Stimulated activated CD8-positive, alpha-beta memory T cell treated with anti-CD3 and anti-CD28 coated beads, Interleukin-15, amount 100 ng/mL, for 24 hours (primary cell): ENCODE data around the gene MYO1E.
"Not testable (repeated sequence)": the region's sequence is repeated elsewhere in the genome, so short reads cannot be mapped to it uniquely, and the experiment has no call there.

ENCODE experiments used
- DNase-seq: peaks from one replicate; pipeline ENCODE4 v3.0.0-alpha.2; 2020; ENCODE audit warnings: low read depth

The MYO1E gene

GRCh38 chr15:59166166-59166565 is 206.5 kb downstream of the MYO1E start:
- DNase-seq, result no peak

DNA sequence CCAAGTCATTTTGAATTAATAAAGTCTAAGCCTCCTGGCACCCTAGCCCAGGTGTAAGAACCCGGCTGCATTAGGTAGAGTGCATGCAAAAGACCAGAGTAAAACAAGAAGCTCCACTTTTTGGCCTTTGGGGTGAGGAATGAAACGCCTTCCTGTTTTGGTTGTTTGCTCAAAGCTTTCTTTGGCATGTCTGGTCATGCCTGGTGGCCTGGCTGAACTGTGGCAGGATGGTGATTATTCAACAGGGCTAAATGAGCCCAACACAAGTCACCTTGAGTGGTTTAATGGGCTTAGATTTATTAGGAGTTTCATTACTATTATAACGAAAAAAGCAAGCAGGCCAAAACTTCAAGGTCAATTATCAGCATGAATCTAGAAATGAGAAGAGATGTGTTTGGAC is 206.9 kb downstream of the MYO1E start:
- no peak for DNase-seq

- not testable (repeated sequence) for DNase-seq
These were observed 210.6 kb downstream of the MYO1E start for GRCh38 chr15:59162080-59162479.

DNA sequence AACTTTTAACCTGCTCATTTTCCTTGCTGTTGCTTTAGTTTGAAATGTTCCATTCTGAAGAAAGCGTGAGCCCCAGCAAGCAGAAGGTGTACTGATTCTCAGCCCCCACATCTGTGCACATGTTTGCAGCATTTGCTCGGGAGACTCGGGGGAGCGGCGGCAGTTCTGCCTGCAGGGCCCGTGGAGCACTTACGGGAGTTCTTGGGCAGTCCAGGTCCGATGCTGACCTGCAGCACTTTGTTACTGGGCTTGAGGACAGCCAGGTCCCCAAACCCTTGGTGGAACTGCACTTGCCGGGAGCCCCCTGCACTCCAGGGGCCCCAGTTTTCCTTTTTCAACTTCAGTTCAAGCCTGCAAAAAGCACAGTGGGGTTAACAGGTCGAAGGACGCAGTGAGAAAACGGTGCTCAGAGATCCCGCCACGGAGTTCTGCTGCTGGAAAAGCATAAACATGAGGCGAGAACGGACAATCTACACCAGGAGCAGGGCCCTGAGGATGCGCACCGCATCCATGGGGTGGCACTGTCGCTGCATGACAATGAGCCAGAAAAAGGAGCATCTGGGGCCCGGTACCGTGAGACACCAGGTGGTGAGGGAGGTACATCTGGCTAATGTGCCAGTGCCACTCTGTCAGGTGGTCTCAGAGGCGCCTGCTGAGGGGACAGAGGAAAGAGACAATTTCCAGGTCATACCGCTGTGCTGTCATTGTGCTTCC is 211.6 kb downstream of the MYO1E start:
- DNase-seq, result no peak

DNA sequence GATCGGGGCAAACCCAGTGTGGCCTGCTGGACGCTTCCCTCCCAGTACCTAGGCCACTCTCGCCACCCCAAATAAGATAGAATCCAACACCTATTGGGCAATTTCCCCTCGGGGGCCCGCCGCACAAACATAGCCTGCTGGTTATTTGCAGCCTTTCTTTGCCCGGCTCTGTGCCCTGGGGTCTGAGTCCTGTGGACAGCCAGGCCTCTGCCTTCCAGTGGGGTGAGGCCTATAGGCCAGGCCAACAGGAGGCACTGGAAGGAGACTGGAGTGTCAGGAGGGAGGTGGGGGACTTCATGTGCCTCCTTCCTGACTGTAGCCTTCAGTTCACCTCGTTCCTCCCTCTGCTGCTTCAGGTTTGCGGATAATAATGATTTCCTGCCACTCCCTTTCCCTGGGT is 213.5 kb downstream of the MYO1E start:
- DNase-seq, result no peak

DNA sequence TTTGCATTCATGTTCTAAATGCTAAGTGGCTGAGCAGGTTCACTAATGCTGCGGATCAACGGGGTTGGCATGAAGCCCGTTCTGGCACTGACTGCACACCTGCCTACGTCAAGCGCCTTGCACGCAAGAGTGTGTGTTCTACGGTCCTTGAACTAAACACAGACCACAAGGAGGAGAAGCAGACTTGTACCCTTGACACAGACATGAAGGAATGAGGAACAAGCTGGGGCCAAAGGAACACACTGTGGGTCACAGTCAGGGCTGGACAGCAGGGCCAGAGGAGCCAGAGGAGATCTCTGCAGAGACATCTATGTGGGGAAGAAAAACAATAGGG is 214.0 kb downstream of the MYO1E start:
- DNase-seq, result no peak

DNA sequence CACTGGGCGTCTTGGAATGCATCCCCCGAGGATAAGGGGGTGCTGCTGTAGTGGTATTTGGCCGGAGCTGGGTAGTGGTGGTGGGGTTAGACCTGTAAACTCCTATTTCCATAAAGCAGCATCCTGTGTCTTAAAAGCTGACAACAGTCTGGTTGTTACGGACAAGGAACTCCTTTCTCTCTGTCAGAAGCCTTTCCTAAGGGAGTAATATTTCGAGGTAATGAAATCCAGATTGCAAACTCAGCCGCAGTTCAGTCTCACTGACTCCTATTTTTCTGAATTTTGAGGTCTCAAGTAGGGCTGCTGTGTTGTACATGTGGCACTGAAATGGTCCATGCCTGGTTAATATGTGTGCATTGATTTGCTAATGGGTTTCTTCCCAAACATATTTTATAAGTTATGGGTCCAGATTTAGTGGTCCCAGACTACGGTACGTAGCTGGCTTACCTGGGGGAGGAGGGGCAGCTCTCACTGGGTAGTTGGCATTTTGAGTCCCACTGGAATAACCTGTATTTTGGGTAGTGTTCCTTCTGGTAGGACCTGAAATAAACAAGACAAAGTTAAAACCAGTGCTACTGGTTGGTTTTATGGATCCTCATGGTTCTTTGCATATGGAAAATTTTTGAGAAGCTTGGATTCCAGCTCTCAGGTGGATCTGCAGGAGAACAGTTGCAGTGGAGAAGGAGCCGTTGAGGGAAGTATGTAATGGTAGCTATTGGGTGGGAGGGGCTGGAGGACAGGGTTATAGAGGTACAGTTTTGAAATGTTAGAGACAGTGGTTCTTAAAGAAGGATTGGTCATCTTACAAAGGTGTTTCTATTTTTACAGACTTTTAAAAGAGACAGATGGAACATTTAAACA is 214.6 kb downstream of the MYO1E start:
- DNase-seq, result no peak

GRCh38 chr15:59157396-59157795 is 215.3 kb downstream of the MYO1E start:
- no peak for DNase-seq

DNA sequence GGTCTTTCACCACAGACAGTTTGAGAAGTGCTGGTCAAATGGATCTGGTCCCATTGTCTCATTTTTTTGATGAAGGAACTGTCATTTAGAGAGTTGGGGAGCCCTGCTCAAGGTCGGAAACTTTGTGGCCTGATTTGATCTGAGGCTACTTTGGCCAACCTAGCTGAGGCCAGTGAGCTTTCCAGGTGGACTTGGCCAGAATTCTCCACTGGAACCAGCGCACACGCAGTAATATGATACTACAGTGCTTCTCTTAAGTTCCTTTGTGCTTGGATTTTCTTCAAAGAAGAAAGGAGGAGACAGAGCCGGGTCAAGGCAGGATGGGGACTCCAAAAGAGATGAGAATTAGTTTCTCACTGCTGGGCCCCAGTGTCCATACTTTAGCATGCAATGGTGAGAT is 217.2 kb downstream of the MYO1E start:
- no peak for DNase-seq

DNA sequence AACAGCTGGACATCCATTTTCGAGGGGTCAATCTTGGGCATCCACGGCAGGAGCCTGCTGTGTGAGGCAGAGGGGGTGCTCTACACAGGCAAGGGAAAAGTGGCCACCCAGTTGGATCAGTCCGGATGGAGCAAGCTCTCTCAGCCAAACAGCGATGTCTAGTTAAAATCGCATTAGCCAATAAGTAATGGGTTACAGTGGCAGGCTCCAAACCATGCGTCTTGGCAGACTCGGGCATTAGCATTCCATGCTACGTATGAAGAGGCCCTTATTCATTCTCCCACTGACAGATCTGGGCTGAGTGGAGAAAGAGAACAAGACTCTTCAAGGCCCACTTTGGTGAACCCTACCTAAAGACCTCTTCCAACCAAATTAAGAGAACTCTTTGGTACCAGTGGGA is 218.4 kb downstream of the MYO1E start:
- DNase-seq, result no peak

DNA sequence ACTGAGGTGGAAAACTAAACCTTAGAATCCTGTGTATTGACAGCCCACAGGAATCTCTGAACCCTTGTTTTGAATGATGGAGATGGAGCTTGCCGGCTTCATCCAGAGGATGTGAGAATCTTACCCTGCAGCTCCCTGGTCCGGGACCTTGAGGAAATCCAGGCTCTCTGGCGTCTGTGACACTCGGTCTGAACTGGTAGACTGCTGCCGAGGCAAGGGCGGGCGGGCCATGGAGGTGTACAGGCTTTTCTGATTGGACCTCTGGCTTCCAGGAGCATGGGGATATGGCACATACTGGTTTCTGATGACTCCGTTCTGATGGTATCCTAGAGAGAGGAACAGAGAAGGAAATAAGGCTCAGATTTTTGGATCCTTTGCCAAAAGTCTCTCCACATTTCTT is 219.2 kb downstream of the MYO1E start:
- no peak for DNase-seq

GRCh38 chr15:59152694-59153450 is 219.8 kb downstream of the MYO1E start:
- no peak for DNase-seq

- DNase-seq, result no peak
These were observed 222.5 kb downstream of the MYO1E start for GRCh38 chr15:59150185-59150584.

DNA sequence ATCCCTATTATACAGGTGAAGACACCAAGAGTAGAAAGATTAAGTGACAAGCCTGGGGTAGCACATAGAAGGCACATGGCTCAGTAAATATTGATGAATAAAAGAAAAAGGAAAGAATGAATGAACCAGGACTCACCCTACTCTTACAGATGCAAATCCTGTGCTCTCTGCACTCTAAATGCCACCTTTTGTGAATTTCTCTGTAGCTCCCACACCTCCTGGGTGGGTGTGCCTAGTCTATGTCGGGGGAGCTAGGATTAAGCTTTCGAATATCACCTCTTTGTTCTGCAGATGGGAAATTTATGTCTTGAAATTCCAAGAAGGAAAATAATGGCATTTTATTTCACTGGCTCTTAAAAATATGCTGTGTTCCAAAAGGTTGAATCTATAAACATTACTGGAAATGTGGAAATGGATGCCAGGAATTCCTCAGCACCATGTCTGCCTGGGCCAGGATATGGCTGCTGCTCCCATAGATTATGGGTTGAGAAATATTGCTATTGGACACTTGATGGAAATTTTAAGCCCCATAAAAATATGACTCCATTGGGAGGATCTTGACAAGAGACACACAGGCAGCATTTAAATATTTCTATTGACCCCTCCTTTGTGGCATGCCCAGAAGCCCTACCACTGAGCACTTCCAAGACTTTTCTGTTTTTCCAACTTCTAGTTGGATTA is 224.4 kb downstream of the MYO1E start:
- no peak for DNase-seq

DNA sequence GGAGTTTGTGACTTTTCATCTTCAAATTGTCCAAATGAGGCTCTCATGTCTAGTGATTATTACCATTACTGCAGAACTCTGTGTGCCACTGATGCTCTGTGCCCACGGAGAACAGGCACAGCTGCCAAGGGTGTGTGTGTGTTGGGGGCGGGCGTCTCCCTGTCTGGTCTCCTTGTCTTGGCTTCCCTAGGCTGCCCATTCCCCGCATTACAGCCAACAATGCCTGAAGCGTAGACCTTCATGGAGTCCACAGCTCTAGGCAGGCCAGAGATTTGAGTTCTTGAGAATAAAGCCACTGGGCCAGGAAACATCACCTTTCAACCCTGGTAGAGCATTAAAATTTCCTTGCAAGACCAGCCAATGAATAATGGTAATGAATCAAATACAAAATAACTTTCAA is 225.0 kb downstream of the MYO1E start:
- no peak for DNase-seq

DNA sequence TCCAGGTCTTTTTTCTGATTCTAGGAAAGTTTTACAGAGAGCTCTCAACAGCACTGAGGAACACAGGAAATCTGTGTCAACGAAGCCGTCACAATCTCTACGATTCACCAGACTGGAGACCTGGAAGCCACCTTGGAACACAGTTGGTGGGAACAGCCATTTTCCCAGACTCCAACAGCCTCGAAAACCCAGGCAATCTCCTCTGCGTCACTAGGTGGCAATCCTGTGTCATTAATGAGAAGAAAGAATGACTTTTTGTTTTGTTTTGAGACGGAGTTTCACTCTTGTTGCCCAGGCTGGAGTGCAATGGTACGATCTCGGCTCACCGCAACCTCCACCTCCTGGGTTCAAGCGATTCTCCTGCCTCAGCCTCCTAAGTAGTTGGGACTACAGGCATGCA is 228.1 kb downstream of the MYO1E start:
- DNase-seq, result not testable (repeated sequence)

GRCh38 chr15:59143281-59143680 is 229.4 kb downstream of the MYO1E start:
- DNase-seq, result no peak

DNA sequence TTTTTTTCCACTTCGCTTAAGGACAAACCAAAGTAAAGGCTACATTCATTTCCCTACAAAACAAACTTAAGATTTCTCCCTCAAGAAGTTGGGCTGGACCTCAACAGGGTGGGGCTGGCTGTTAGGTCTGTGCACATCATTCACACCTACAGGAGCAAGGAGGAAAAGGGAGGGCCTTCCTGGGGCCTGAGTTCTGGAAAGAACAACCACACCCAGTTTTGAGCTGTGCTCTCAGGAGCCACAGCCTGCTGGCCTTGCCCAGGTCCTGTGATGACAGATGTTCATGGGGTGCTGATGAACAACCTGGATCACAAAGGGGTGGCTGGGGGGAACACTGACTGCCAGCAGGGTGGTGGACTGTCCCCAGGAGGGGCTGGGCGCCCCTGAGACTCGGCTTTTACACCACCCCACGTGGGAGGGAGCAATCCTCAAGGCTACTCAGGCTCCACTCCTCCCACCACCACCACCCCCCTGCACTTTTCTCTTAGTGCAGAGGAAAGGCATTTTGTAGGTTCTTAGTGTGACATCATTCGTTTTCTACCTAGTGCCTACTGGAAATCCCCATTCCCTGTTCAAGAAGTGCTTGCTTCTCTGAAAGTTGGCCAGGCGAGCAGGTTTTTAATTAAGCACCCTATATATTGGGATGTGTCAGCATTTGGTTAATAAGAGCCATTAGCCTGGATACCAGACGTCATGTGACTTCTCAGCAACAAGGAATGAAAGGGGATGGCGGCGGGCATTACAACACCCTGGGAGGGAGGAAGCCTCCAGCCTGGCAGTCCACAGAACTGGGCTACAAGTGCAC is 232.0 kb downstream of the MYO1E start:
- no peak for DNase-seq

DNA sequence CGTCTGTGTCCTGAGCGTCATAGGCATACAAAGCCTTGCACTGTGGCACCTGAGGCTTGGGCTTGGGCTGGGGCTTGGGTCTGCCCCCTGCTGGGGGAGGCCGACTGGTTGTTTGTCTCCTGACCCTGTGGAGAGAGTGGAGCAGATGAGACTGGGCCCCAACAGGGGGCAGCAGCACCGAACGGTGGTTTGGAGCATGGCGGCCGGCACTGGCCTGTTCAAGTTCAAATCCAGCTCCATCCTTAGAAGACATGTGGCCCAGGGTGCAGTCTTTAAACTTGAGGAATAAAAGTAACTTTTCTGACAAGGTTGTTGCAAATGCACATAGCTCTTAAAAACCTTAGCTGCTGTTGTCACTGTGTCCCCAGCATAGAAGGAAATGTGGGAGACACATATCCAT is 234.4 kb downstream of the MYO1E start:
- DNase-seq, result no peak

DNA sequence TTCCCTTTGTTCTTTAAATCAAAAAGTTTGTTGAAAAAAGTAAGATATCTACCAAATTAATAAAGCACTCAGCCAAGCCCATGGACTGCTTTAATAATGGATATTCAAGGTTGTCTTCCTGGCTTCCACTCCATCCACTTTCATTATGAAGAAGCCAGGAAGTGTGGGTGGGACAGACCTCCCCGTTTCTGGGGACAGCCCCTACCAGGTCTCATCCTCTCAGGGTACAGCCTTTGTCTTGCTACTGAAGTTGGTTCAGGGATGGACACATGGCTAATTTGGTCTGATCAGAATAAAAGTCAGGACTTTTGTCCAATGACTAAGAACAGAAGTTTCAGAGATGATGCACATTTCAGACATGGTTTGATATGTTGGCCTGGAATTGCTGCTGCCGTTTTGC is 235.1 kb downstream of the MYO1E start:
- no peak for DNase-seq

- DNase-seq, result no peak
These were observed 238.7 kb downstream of the MYO1E start for GRCh38 chr15:59133929-59134427.
